GM18870 (cell line): ENCODE results near the gene ENOX1.
"Not testable (repeated sequence)": the region's sequence is repeated elsewhere in the genome, so short reads cannot be mapped to it uniquely, and the experiment has no call there.

ENCODE experiments used
- ATAC-seq: cut with Tn5 transposase; IDR thresholded peaks from one replicate; pipeline ENCODE4 v1.9.1; 2021; ENCODE audit warnings: moderate library complexity; ENCODE audit not compliant: unreplicated experiment

The ENOX1 gene

DNA sequence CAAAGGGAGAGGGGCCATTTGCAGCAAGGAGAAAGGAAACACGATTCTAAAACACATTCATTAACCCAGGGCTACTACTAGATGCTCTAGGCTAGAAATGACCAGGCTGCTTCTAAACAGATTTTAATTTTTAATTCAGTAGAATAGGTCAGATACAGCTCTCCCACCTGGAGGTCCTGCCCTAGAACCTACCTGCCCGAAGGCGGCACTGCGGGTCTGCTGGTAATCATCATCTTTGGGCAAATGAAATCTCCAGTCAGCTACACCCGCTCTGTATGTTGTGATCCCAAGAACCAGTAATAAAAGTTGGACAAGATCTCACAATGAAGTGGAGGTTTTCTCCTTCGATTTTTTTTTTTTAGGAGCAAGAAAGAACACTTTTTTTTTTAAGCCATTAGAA is 345.3 kb downstream of the ENOX1 start:
- ATAC-seq = no peak

DNA sequence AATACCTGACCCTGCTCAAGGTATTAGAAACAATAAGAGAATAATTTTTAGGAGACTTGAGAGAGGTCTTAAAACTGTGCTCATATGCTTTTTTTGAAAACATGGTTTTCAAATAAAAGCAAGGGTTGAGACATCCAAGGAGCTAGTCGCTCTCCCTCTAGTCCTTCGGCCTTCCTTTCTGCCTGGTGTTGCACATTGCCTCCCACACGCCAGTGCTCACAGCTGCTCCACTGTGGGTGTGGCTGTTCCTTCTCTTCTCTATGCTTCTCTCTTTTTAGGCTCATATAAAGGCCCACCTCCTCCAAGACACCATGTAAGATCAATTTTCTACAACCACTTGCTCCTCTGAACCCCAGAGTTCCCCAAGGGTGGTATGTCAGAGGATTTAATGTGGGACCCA is 352.6 kb downstream of the ENOX1 start:
- no peak for ATAC-seq

GRCh38 chr13:43433691-43434141 is 353.1 kb downstream of the ENOX1 start:
- ATAC-seq = no peak

- no peak for ATAC-seq
Observed at GRCh38 chr13:43432958-43433357, 353.8 kb downstream of the ENOX1 start.

- no peak for ATAC-seq
Observed at GRCh38 chr13:43431841-43432240, 354.9 kb downstream of the ENOX1 start.

GRCh38 chr13:43431290-43431716 is 355.5 kb downstream of the ENOX1 start:
- no peak for ATAC-seq

DNA sequence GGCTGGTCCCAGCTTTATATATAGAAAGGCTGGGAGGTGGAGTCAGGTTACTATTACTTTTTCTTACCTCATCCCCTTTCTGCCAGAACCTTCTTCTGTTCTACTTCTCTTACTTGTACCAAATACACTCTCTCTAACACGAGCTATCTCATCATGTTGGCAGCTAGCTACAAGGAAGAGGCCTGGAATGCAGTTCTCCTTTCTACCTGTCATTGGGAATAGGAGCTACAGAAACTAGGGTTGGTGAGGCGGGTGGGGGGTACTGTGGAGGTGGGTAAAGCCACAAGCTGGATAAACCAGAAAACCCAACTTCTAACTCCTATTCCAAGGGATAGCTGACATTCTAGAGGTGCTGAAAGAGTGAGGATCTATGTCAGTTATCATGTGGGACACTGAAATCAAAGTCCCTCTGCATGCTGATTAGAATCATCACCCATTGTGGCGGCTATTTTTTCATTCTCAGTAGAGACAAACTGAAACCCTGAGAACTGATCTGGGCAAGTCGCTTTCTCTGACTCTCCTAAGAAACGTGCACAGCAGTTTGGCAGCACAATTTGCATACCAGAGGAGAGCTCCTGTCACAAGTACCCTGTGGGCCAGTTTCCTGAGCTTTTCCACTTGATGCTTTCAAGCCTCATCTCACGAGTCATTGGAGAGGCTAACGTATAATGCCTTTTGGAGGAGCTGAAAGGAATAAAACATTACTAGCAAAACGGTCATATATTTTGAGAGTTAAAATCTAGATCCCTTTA is 358.1 kb downstream of the ENOX1 start:
- no peak for ATAC-seq

DNA sequence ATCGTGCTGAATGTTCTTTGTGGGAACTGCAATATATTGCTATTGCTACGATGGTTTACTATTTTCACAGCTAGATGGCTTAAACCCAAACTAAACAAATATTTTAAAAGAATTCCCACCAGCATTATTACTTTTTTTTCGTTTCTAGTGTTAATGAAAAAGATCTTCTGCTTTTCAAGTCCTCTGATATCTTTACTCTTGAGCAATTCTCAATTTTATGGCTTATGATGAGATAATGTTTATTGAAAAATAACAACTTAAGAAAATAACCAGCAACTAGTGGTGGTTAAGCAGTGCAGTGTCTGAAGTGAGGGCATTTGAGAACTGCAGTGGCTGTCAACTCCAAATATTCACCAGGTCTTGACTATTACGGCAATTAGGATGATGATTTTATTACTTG is 360.4 kb downstream of the ENOX1 start:
- no peak for ATAC-seq

DNA sequence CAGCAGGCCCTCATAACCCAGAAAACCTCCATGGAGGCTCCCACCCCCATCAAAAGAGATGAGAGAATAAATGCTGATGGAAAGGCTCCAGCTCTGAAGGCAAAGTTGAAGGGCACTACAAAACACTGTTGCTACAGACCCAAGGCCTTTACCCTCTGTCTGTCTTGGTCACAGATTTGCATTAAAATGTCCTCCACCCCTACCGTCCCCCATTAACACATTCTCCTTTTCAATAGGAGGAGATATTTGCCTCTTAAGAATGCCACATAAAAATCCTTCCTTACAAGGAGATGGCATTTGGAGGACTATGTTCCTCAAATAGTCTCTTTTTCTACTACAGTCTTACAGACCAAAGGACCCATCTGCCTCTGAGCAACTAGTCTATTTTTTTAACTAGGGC is 361.5 kb downstream of the ENOX1 start:
- no peak for ATAC-seq

DNA sequence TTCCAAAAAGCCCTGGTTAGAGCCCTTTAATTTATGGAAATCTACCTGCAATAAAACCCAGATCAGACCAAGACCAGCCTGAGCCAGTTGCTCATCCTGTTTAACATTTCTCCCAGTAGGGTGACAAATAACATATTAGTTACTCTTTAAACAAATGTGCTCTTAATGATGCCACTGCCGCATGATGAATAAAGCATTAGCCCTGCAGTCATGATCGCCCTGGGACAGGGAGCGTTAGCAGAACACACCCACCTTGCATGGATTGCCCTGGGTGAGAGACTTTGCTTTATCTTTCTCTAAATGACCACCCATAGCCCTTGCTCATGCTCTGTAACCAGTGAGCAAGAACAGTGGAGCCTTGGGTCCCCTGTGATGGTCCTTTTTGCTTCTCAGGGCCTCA is 362.4 kb downstream of the ENOX1 start:
- no peak for ATAC-seq

DNA sequence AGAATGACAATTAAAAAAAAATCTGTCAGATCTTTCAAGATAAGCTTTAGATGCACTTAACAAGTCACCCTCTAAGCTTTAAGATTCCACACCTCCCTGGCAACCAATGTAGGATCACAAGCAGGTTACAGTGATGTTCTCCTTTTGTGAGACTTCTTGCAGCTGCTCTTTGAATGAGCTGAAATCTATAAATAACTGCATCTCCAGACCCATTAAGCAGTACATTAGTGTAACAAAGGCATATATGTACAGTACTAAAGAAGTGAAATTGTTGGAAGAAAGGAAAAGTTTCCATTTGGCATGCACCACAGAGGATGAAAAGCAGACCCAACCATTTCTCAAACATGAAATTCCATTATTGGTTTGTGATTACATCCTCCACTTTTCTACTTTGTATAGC is 364.7 kb downstream of the ENOX1 start:
- no peak for ATAC-seq

DNA sequence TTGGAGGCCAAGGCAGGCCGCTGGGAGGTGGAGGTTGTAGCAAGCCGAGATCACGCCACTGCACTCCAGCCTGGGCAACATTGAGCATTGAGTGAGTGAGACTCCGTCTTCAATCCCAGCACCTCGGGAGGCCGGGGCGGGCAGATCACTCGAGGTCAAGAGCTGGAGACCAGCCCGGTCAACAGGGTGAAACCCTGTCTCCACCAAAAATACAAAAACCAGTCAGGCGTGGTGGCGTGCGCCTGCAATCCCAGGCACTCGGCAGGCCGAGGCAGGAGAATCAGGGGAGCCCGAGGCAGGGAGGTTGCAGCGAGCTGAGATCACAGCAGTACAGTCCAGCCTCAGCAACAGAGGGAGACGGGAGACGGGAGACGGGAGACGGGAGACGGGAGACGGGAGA is 369.9 kb downstream of the ENOX1 start:
- ATAC-seq = not testable (repeated sequence)

GRCh38 chr13:43416408-43416807 is 370.4 kb downstream of the ENOX1 start:
- ATAC-seq = not testable (repeated sequence)

- not testable (repeated sequence) for ATAC-seq
Observed at GRCh38 chr13:43415903-43416391, 370.8 kb downstream of the ENOX1 start.

GRCh38 chr13:43414111-43414510 is 372.7 kb downstream of the ENOX1 start:
- ATAC-seq = no peak

- no peak for ATAC-seq
Observed at GRCh38 chr13:43411741-43412140, 375.0 kb downstream of the ENOX1 start.

GRCh38 chr13:43411211-43411610 is 375.6 kb downstream of the ENOX1 start:
- ATAC-seq = no peak

GRCh38 chr13:43408274-43408673 is 378.5 kb downstream of the ENOX1 start:
- no peak for ATAC-seq

GRCh38 chr13:43407023-43407581 is 379.7 kb downstream of the ENOX1 start:
- ATAC-seq = no peak

DNA sequence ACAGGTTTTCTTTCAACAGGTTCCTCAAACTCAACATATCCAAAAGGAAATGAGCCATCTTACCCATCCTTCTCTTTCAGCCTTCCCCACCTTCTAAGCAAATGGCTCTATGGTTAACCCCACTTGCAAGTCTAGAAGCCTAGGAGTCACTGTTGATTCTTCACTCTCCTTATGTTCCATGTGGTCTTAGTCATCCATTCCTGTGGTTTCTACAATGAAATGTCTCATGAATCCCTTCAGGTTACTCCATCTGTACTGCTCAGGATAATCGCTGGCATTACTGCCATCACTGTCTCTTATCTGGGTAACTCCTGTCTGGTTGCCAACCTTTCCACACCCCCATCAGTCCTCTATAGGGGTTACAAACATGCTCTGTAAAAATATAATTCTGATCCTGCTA is 381.3 kb downstream of the ENOX1 start:
- no peak for ATAC-seq

- ATAC-seq = no peak
Observed at GRCh38 chr13:43402380-43402779, 384.4 kb downstream of the ENOX1 start.

- no peak for ATAC-seq
Observed at GRCh38 chr13:43401361-43401760, 385.4 kb downstream of the ENOX1 start.

DNA sequence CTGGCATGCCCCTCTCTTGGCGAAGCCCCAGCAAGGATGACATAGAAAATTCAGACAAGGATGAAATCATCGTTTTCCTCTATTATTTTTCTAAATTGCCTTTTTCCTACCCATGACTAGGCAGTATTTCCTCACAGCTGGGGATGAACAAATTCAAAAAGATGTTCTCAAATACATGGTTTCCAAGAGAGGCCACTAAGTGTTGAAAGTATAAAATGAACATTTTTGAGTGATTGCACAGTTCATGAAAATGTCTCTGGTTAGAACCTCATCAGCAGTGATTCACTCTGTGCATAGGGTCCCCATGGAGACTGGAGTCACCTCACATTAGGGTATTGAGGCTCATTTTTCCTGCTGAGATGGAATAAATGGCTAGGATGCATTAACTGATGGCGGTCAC is 389.7 kb downstream of the ENOX1 start:
- ATAC-seq = no peak
